ENCODE results near the gene CNTNAP2.

The CNTNAP2 gene

GRCh38 chr7:146116521-146117222 is at the start of gene CNTNAP2:
TSS of gene CNTNAP2 (plus strand) at chr7:146116801. CDS start at chr7:146116877, 76 bp downstream.
- DNase-seq: peak; percentile 91

DNA sequence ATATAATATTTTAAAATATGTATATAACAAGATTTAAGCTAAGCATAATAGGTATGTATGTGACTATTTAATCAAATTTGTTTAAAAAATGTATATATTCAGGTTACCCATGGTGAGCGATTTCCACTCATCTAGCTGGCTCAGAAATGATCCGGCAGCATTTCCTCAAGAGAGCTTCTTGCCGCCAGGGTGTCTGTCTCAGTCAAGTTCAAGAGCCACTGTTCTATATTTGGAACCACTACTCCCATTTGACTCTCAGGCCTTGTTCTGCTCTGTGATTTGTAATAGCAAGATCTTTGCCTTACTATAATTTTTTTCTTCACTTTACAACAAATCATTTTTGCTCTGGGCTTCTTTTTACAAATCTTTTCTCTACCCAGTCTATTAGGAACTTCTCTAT is 48.7 kb upstream of the CNTNAP2 start:
- DNase-seq: peak; percentile 2

- DNase-seq: no peak
These were observed 42.3 kb upstream of the CNTNAP2 start for GRCh38 chr7:146074195-146074765.

- DNase-seq: no peak
These were observed 40.3 kb upstream of the CNTNAP2 start for GRCh38 chr7:146076344-146076743.

- DNase-seq: no peak
These were observed 32.5 kb upstream of the CNTNAP2 start for GRCh38 chr7:146084086-146084485.

DNA sequence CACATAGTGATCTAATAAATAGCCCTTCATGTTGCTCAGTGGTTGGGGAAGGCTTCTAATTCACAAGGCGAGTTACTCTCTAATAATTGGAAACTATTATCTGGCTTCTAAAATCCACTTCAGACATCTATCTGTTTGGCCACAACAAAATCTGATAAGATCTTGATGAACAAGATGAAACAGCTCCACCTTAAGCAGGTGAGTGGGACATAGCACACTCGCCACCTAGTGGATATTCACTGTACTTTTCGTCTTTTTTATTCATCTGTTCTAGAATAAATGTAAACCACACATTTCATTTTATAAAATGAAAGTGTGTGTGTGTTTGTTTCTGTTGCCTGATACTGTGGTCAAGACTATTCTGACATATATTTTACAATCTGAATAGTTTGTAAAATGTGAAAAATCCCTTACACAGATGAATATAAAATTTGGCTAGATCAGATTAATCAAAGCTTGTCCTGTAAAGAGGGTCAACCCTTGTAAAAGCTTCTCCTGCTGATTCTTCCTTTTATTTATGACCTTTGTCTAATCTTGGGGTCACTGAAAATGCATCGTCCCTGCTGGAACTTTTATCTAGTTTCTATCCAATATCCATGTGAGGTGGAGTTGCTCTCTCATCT is 26.5 kb upstream of the CNTNAP2 start:
- peak; percentile 60 for DNase-seq

DNA sequence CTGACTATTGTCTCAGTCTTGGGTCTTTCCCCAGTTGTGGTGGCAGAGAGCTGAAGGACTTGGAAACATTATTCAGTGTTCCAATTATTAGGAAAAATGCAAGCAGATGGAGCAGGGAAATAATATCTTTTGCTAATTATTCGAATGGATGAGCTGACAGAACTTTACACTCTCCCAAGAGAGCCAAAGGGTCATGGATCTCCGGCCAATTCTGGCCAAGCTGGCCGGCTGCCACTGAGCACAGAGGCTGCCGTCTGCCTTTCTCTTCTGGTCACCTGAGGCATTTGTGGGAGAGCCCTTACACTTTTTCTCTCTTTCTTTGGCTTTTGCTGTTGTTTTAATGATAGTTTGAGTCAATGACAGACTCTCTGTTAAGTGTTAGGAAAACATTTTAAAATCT is 22.2 kb upstream of the CNTNAP2 start:
- no peak for DNase-seq

DNA sequence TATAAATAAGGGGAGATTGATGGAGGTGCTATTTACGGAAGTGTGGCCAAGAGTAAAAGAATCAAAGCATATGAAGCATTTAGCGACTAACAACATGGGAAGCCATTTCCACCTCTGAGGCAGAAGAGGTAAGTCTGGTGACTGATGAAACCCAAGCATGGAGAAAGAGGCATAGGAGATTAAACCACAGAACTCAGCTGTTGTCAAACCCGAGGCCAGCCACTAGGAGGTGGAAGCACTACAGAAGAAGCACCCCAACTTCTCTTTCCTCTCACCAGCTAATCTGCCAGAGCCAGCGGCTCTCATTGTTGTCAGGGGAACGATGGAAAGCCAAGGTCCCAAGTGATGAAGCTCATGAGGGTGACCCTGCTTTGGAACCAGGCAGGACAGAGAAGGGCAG is 19.6 kb upstream of the CNTNAP2 start:
- DNase-seq: no peak

DNA sequence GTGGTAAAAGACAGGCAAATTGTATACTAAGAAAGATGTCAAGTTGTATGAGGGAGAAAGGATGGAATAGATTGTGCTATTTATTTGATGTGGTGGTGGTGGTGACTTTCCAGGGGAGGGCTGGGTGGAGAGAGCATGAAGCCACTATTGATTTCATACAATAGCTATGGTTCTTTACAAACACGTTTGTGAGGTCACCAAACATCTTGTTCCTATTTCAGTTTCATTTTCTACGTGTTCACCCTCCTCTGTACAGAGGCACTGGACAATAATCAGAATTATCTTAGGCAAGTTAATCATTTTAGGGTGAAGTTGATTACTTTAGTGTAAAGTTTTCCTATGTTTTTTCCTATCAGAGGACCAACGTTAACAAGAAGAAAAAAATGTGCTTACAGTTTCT is 10.3 kb upstream of the CNTNAP2 start:
- no peak for DNase-seq

GRCh38 chr7:146112755-146113154 is 3.8 kb upstream of the CNTNAP2 start:
- no peak for DNase-seq

- no peak for DNase-seq
These were observed 1.1 kb upstream of the CNTNAP2 start for GRCh38 chr7:146115548-146115850.

DNA sequence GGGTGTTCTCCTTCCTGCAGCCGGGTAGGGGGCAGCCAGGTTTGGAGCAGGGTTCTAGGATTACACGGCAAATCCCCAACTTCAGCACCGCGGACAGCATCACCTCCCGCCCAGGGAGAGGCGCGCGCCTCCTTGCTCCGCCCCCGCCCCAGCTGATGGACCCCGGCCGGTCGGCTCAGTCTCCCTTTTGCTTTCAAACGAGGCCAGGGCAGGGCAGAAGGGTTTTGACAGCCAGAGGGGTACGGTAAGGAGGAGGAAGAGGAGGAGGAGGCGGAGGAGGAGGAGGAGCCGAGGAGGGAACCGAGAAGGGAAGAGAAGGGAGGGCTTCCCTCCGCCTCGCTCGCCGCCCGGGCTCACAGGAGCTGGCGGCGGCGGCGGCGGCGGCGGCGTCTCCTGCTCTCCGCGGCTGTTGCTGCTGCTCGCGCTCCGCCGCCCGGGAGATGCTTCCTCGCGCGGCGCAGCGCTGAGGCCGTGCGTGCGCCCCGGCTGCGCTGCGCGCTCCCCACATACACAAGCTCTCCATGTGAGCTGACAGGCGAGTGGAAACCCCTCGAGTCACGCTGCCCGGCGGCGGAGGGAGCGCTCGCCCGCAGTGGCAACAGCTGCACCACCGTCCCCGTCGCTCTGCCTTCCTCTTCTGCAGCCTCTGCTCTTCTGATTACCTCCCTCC is 615 bp upstream of the CNTNAP2 start:
- peak; percentile 98 for DNase-seq

DNA sequence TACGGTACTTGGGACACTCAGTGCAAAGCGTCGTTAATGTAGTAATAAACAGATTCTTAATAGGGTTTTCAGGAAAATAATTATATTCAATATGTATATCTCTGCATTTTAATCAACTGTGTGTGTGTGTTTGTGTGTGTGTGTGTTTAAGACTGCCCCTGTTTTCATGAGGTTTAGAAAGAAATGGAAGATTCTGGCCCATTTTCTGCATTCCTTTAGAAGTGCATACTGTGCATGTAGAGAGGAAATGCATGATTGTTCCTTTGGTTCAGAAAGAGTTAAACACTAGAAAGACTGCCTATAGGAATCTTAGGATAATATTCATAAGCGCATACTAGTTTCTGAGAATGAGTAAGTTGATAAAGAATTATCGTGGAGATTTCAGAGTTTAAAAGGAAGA is 975 bp downstream of the CNTNAP2 start:
- DNase-seq: no peak

DNA sequence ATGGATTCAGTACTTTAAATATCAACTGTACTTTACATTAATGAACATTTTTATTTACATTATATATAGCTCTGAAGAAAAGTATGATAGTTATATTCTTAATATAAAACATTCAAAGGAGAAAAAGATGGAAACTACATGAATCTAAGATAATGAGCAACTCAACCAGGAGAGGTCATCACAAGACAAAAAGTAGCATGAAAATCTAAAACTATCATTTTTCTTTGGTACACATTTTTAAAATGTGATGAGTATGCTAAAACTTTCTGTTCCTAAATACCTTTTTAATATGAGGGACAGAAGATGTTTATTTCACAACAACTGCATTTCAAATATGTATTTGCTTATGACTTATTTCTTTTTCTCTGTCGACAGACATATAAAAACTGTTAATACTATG is 2.4 kb downstream of the CNTNAP2 start:
- peak; percentile 16 for DNase-seq

DNA sequence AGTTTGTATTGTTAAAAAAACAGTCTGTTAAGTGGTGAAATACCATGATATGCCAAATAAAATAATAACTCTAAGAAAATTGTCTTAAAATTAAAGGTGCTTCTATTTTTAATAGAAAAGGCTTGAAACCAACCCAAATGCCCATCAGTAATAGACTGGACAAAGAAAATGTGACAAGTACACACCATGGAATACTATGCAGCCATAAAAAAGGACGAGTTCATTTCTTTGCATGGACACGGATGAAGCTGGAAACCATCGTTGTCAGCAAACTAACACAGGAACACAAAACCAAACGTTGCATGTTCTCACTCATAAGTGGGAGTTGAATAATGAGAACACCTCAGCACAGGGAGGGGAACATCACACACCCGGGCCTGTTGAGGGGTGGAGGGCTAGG is 7.1 kb downstream of the CNTNAP2 start:
- no peak for DNase-seq

DNA sequence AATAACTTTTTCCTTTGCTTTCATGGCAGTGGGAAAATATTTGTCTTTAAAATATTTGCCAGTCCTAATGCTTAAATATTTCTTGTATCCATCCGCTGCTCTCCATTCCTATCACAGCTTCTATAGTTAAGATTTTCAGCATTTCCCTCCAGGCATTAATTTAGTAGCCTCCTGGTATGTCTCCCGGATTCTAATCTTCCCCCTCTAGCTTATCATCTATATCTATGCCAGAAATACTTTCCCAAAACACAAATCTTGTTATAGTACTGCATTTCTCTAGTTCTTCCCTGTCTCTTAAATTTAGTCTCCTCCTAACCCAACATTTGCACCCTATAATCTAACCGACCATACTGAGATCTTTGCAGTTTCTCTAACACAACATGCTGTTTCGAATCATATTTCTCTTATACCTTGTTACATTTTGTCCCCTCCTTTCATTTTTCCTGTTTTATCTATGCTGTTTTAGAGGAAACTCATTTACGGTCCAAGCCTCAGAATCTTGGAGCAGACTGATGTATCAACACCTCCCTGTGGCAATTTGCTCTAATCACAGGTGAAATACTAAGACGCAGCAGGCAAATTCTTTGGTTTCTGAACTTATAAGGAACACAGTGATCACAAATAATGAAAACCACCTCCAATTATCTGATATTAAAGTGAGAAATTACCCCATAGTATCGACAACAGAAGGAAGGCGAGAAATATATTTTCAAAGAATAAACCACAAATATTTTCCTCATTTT is 10.3 kb downstream of the CNTNAP2 start:
- no peak for DNase-seq

- peak; percentile 21 for DNase-seq
These were observed 12.7 kb downstream of the CNTNAP2 start for GRCh38 chr7:146129296-146129695.

DNA sequence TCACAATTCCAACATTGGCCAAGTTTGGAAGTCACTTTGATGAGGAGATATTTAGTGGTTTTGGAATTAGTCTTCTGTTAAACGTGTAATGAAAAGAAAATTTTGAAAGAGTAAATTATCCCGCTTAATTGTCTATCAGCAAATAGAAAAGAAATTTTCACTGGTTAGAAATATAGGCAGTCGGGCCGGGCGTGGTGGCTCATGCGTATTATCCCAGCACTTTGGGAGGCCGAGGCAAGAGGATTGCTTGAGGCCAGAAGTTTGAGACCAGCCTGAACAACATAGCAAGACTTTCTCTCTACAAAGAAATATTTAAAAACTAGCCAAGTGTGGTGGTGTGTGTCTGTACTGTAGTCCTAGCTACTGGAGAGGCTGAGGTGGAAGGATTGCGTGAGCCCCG is 13.4 kb downstream of the CNTNAP2 start:
- no peak for DNase-seq

GRCh38 chr7:146131701-146132100 is 15.1 kb downstream of the CNTNAP2 start:
- no peak for DNase-seq

DNA sequence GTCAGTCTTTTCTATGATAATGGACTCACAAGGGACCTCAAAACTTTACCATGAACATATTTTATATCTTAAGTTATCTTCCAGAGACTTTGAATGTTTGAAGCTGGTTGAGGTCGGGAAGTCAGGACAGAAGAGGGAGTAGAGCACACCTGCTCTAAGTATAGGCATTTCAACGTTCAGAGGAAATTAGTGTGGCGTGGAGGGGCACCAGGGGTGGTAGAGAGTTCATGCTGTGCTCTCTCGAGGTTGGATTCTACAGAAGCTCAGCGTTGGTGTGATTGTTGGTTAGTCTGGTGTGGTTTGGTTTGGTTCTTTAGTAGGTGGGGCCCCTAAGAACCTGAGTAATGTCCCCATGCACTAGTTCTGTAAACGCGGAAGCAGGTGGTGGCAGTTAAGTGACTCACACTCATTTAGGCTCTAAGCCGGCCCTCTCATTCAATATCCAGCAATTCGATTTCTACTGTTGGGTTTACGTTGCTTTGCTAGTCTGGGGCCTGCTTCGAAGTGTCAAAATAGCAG is 19.8 kb downstream of the CNTNAP2 start:
- no peak for DNase-seq

DNA sequence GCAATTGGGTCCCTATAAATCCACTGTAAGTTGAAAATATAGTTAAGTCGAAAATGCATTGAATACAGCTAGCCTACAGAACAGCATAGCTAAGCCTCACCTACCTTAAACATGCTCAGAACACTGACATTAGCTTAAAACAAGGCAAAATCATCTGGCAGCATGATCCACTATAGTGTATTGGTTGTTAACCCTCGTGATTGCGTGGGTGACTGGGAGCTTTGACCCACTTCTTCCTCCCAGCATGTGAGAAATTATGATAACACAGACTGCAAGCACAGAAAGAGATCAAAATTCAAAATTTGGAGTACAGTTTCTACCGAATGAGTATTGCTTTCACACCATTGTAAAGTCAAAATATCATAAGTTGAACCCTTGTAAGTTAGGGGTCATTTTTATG is 22.3 kb downstream of the CNTNAP2 start:
- no peak for DNase-seq

- peak; percentile 44 for DNase-seq
These were observed 30.4 kb downstream of the CNTNAP2 start for GRCh38 chr7:146146831-146147486.

- no peak for DNase-seq
These were observed 33.6 kb downstream of the CNTNAP2 start for GRCh38 chr7:146150153-146150552.
